Natural killer cell treated with Interleukin-12 subunit alpha and Interleukin-12 subunit beta and Interleukin-15 and Interleukin-18, amount 100 ng/mL, for 72 hours (primary cell): ENCODE results near the gene IFT122. TPM values are rescaled to one million over a fixed set of nuclear protein-coding genes. Genes with fewer than 3 reads are reported as not detected.
"Not testable (repeated sequence)": the region's sequence is repeated elsewhere in the genome, so short reads cannot be mapped to it uniquely, and the experiment has no call there.

Experiments used
- ATAC-seq, 2 donors: fragments of 150-1000 bp; cut with Tn5 transposase in 1 of 2; sonication (Bioruptor Pico), chemical (Tn5 transposase) in 1 of 2; 2 replicates each; pipeline ENCODE4 v1.10.0; 2021
- DNase-seq: peaks from one replicate; pipeline ENCODE4 v3.0.0; 2022; ENCODE audit warnings: low spot score
- H3K27ac Mint-ChIP-seq, 2 donors: 1 replicate in 1 of 2; 2 replicates in 1 of 2; pipeline ENCODE4 v1.8.0; 2022; ENCODE audit warnings: mixed read lengths in 2 of 2, mild to moderate bottlenecking in 1 of 2, moderate library complexity in 1 of 2
- H3K27me3 Mint-ChIP-seq, 2 donors: 1 replicate in 1 of 2; 2 replicates in 1 of 2; pipeline ENCODE4 v1.8.0; 2022; ENCODE audit warnings: mixed read lengths in 2 of 2
- H3K36me3 Mint-ChIP-seq: one replicate; pipeline ENCODE4 v1.8.0; 2022; ENCODE audit warnings: mixed read lengths
- H3K4me1 Mint-ChIP-seq, 2 donors: 1 replicate in 1 of 2; 2 replicates in 1 of 2; pipeline ENCODE4 v1.8.0; 2022; ENCODE audit warnings: low read depth in 2 of 2, mixed read lengths in 2 of 2, mild to moderate bottlenecking in 1 of 2
- H3K4me3 Mint-ChIP-seq: one replicate; pipeline ENCODE4 v1.8.0; 2022; ENCODE audit warnings: mixed read lengths
- H3K9me3 Mint-ChIP-seq: 2 replicates; pipeline ENCODE4 v1.8.0; 2022; ENCODE audit warnings: mixed read lengths
- total RNA-seq, 2 donors: library from RNA; stranded (reverse); gene quantifications; one replicate each; pipeline ENCODE4 v1.2.3, GENCODE V29; 2022

The IFT122 gene, protein sequence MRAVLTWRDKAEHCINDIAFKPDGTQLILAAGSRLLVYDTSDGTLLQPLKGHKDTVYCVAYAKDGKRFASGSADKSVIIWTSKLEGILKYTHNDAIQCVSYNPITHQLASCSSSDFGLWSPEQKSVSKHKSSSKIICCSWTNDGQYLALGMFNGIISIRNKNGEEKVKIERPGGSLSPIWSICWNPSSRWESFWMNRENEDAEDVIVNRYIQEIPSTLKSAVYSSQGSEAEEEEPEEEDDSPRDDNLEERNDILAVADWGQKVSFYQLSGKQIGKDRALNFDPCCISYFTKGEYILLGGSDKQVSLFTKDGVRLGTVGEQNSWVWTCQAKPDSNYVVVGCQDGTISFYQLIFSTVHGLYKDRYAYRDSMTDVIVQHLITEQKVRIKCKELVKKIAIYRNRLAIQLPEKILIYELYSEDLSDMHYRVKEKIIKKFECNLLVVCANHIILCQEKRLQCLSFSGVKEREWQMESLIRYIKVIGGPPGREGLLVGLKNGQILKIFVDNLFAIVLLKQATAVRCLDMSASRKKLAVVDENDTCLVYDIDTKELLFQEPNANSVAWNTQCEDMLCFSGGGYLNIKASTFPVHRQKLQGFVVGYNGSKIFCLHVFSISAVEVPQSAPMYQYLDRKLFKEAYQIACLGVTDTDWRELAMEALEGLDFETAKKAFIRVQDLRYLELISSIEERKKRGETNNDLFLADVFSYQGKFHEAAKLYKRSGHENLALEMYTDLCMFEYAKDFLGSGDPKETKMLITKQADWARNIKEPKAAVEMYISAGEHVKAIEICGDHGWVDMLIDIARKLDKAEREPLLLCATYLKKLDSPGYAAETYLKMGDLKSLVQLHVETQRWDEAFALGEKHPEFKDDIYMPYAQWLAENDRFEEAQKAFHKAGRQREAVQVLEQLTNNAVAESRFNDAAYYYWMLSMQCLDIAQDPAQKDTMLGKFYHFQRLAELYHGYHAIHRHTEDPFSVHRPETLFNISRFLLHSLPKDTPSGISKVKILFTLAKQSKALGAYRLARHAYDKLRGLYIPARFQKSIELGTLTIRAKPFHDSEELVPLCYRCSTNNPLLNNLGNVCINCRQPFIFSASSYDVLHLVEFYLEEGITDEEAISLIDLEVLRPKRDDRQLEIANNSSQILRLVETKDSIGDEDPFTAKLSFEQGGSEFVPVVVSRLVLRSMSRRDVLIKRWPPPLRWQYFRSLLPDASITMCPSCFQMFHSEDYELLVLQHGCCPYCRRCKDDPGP
- total RNA-seq = 10 to 100 TPM; 13.1 to 27.4 TPM

DNA sequence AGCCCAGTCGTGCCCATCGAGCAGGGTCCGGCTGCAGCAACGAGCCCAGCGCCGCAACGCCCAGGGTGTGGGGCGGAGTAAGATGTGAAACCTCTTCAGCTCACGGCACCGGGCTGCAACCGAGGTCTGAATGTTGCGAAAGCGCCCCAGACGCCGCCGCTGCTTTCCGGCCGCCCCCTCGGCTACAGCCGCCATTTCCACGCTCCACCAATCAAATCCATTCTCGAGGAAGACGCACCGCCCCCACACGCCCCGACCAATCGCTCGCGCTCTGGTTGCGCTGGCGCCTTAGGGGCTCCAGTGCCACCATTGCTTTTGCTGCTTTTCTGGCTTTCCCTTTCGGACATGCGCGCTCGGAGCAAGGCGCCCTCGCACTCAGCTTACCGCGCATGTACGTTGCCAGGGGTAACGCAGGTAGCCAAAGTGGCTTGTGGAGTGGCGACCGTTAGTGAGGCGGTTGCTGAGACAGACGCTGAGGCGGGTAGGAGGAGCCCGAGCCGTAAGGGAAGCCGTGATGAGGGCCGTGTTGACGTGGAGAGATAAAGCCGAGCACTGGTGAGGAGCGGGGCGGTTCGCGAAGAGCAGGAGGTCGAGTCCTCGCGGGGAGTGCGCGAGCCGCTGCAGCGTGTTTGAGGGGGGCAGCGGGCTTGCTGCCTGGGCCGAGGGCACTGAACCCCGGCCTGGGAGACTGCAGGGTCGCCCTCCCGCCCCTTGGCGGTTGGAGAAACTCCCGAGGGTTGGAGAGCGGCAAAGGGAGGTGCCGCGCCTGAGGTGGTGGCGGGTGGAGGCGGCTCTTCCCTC lies at the start of gene IFT122, which contains the start of gene MBD4:
Gene IFT122, plus strand, starts transcription at position 408 of the 801 bp plus-strand sequence. Its CDS starts 107 bp downstream, at position 515.
Gene MBD4, minus strand, starts transcription at position 132 of the 801 bp plus-strand sequence. Its CDS starts 115 bp downstream, at position 17.
- Mint-ChIP-seq H3K36me3 (peaks cover 27% of the 10 kb centered on the region), H3K4me3 (peak within 1 kb of the TSS; percentile 90), H3K9me3 (no peaks in the 10 kb centered on the region), H3K27me3 (no peaks in the 10 kb centered on the region), H3K4me1 (peaks cover 38 to 66% of the 10 kb centered on the region in 2 donors), H3K27ac (peak within 1 kb of the TSS; percentile 84 to 87)
- DNase-seq (peak; percentile 99), ATAC-seq (peak; percentile 93 to 96)

DNA sequence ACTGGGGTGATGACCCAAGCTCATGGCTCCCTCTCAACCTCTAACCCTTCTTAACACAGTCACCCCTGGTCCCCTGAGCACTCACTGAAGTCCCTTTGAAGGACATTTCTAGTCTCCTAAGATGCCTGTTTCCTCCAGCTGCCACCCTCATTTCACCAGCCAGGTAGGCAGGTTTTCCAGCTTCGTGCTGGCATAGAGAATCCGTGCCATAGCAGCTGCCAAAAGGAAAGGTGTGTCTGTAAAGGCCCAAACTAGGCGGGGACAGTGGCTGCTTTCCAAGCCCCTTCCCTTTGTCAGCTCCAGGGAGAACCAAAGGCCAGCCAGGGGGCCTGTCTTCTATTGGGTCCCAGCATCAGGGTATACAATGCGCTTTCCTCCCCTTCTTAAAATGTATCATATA lies 48.4 kb upstream of the IFT122 start:
- not testable (repeated sequence) for H3K4me3 Mint-ChIP-seq, H3K27me3 Mint-ChIP-seq, H3K9me3 Mint-ChIP-seq, H3K27ac Mint-ChIP-seq, DNase-seq, ATAC-seq, H3K36me3 Mint-ChIP-seq
- peaks cover 12 to 14% of the 10 kb centered on the region in 2 donors for H3K4me1 Mint-ChIP-seq

DNA sequence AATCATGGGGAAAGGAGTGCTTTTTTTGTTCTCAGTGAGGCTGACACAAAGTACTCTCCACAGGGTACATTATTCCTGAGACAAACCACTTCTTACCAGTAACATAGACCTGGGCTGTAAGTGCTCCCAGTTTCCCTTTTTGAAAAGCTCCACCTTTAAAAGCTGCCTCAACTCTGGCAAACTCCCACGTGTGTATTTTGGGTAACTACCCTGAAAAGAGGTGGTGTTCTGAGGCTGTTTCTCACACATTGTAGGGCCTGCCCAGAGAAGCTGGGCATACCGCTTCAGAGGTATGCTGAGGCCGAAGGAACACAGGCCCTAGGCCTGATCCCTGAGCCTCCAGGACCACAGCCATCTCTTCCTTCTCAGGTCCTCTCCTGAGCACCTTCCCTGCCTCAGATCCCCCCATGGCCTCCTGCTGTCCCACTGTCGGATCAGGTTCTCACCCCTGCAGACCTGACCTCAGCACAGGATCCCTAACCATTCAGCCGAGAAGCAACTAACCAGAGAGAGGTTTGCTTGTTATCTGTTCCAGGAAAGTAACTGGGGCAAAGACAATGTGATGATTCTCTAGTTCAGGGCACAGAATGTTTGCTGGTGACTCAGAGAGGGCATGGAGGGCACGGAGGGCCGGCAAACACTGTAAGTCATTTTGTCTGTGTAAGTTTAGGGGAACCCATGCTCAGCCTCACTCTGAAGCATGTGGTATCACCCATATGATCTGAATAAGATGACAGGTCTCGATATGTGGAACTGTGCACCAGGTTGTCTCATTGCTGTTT lies 47.7 kb upstream of the IFT122 start:
- H3K9me3 Mint-ChIP-seq, H3K27ac Mint-ChIP-seq, H3K27me3 Mint-ChIP-seq, DNase-seq, H3K36me3 Mint-ChIP-seq, H3K4me3 Mint-ChIP-seq: not testable (repeated sequence)
- peak in 1 of 2 donors; percentile 33 for ATAC-seq
- H3K4me1 Mint-ChIP-seq = peaks cover 16 to 19% of the 10 kb centered on the region in 2 donors

DNA sequence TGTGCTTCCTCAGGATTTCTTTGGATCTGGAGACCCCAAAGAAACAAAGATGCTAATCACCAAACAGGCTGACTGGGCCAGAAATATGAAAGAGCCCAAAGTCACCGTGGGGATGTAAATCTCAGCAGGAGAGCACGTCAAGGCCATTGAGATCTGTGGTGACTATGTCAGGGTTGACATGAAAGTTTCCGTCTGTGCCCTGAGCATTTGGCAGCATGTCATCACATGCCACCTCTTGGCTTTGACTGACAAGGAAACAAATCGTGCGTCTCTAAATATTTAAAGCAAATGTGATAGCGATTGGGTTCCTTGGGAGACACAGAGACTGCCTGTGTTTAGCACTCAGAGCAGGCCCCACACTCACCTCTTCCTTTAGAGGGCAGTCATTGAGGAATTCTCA lies 46.8 kb upstream of the IFT122 start:
- Mint-ChIP-seq H3K4me1 (peaks cover 25 to 27% of the 10 kb centered on the region in 2 donors), H3K27ac (no peak overlapping the region), H3K36me3 (peaks cover 2% of the 10 kb centered on the region), H3K9me3 (no peaks in the 10 kb centered on the region), H3K27me3 (no peaks in the 10 kb centered on the region), H3K4me3 (no peak overlapping the region)
- DNase-seq = no peak
- no peak for ATAC-seq

DNA sequence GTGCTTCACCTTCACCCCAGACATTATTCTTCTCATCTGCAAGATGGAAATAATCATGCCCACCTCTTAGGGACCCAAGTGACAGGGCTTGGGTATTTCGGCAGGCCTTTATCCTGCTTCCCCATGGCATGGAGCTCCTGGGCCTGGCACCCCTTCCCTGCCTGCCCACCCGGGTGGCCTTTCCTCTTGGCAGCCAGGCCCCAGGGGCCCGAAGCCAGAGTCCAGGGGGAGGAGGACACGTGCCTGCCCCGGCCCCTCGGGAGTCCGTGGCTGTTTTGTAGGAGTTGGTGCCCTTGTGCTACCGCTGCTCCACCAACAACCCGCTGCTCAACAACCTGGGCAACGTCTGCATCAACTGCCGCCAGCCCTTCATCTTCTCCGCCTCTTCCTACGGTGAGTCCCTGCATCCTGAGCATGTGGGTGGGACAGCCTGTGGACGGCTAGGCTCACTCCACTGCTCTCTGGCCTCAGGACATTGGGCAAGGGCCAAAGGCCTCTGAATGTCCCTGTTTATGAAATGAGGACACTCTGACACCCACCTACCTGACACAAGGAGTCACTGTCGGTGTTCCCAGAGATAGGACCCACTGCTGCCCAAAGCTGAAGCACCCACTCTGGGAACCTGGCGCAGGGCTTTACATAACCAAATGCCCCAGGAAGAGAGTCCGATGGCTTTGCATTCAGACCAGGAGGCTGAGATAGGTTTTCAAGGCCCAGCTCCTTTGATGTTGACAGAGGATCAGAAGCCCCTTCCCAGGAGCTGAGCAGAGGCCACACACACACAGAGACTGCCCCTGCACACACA lies 46.1 kb upstream of the IFT122 start:
- not testable (repeated sequence) for H3K9me3 Mint-ChIP-seq, H3K36me3 Mint-ChIP-seq, H3K27ac Mint-ChIP-seq, H3K27me3 Mint-ChIP-seq, DNase-seq, H3K4me3 Mint-ChIP-seq, ATAC-seq
- peaks cover 31 to 34% of the 10 kb centered on the region in 2 donors for H3K4me1 Mint-ChIP-seq

DNA sequence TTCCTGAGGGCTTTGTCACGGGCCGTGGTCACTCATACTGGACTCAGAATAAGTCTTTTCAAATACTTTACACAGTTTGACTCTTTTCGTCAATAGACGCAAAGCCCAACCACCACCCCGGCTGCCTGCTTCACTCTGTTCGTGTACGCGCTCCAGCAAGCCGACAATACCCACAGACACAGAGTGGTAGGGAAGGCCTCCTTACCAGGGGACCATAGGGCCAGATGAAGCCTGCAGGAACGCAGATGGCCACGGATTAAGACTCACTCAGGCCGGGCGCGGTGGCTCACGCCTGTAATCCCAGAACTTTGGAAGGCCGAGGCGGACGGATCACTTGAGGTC lies 41.2 kb upstream of the IFT122 start:
- DNase-seq = no peak
- no peaks in the 10 kb centered on the region for H3K9me3 Mint-ChIP-seq
- H3K27ac Mint-ChIP-seq = peak overlapping the region; percentile 98 to 100
- H3K36me3 Mint-ChIP-seq = no peaks in the 10 kb centered on the region
- no peaks in the 10 kb centered on the region for H3K27me3 Mint-ChIP-seq
- peaks cover 31 to 40% of the 10 kb centered on the region in 2 donors for H3K4me1 Mint-ChIP-seq
- peak in 1 of 2 donors; percentile 41 for ATAC-seq
- peak overlapping the region; percentile 96 for H3K4me3 Mint-ChIP-seq

DNA sequence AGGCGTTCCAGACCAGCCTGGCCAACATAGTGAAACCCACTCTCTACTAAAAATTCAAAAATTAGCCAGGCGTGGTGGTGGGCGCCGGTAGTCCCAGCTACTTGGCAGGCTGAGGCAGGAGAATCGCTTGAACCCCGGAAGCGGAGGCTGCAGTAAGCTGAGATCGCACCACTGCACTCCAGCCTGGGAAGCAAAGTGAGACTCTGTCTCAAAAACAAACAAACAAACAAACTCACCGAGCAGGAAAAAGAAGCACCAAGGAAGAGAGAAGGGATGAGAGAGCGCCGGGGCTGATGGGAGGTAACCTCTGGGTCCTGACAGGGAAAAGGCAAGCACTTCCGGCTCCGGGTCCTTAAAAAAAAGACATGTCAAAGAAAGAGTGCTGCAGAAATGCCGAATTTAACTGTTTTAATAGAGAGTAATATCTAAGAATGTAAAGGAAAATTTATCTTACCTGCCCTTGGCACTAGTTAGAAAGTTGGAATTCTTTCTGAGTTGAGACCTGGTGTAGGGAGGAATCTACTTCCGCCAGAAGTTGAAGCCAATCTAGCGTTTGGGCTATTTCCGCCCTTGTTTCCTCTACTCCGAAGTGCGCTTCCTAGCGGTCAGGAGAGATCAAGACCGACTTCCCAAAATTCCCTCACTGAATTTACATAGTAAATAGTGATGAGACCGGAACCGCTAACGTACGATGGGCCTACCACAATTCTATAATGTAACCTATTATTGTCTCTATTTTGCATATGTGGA lies 40.7 kb upstream of the IFT122 start:
- Mint-ChIP-seq H3K27me3 (no peaks in the 10 kb centered on the region), H3K9me3 (no peaks in the 10 kb centered on the region), H3K36me3 (no peaks in the 10 kb centered on the region), H3K4me1 (peaks cover 31 to 39% of the 10 kb centered on the region in 2 donors), H3K27ac (peak overlapping the region; percentile 98 to 100), H3K4me3 (peak overlapping the region; percentile 96)
- peak; percentile 81 to 90 for ATAC-seq
- peak; percentile 86 for DNase-seq

DNA sequence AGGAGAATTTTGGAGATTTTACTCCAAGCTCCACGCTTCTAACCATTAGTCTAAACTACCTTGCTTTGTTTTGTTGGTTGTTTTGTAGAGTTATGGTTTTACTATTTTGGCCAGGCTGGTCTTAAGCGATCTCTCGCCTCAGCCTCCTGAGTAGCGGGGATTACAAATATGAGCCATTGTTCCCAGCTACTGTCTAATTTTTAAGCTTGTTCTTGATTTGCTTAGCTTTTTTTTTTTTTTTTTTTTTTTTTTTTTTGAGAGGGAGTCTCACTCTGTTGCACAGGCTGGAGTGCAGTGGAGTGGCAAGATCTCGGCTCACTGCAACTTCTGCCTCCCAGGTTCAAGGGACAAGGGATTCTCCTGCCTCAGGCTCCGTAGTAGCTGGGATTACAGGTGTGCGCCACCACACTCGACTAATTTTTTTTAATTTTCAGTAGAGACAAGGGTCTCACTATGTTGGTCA lies 40.1 kb upstream of the IFT122 start:
- Mint-ChIP-seq H3K27me3 (no peaks in the 10 kb centered on the region), H3K4me3 (peak overlapping the region; percentile 96), H3K9me3 (no peaks in the 10 kb centered on the region), H3K4me1 (peaks cover 26 to 34% of the 10 kb centered on the region in 2 donors), H3K27ac (peak overlapping the region; percentile 98 to 100), H3K36me3 (no peaks in the 10 kb centered on the region)
- peak in 1 of 2 donors; percentile 8 for ATAC-seq
- DNase-seq = no peak

DNA sequence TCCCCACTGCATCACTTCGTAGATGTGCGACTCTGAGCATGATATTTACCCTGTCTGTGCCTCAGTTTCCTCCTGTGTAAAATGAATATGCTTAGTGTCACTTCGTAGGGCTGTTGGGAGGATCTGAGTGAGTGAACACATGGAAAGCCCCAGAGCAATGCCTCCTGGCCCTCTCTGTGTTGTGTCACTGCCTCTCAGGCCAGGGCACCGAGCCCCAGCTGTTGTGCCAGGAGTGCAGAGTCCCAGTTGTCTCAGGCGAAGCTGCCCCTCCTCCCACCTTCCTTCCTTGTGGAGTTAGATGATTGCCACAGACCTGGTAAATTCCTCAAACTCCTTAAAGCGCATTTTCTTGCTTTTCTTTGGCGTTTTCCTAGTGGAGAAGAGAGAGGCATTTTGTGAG lies 37.8 kb upstream of the IFT122 start:
- peaks cover 17 to 22% of the 10 kb centered on the region in 2 donors for H3K4me1 Mint-ChIP-seq
- H3K9me3 Mint-ChIP-seq = no peaks in the 10 kb centered on the region
- ATAC-seq (no peak), DNase-seq (no peak)
- H3K4me3 Mint-ChIP-seq = no peak overlapping the region
- H3K27ac Mint-ChIP-seq = no peak overlapping the region
- no peaks in the 10 kb centered on the region for H3K36me3 Mint-ChIP-seq
- H3K27me3 Mint-ChIP-seq = no peaks in the 10 kb centered on the region

DNA sequence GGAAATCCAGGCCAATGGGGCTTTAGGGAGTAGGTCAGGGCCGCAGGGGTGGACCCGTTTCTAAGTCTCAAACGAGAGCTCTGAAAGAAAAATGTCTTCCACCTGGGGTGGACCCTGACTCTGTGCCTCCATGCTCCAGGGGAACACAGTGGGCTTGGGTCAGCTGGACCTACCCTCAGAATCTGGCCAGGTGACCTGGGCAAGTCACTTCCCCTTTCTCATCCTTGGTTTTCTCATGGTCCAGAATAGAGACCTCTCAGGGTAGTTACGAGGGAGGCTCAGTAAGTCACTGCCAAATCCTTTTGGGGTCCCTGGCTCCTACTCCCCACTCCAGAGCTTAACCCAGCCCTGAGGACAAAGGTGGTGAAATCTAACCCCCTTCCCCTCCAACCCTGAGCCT lies 37.4 kb upstream of the IFT122 start:
- Mint-ChIP-seq H3K4me3 (no peak overlapping the region), H3K27me3 (no peaks in the 10 kb centered on the region), H3K36me3 (no peaks in the 10 kb centered on the region), H3K27ac (no peak overlapping the region), H3K9me3 (no peaks in the 10 kb centered on the region), H3K4me1 (peaks cover 12 to 18% of the 10 kb centered on the region in 2 donors)
- no peak for DNase-seq
- ATAC-seq = no peak

DNA sequence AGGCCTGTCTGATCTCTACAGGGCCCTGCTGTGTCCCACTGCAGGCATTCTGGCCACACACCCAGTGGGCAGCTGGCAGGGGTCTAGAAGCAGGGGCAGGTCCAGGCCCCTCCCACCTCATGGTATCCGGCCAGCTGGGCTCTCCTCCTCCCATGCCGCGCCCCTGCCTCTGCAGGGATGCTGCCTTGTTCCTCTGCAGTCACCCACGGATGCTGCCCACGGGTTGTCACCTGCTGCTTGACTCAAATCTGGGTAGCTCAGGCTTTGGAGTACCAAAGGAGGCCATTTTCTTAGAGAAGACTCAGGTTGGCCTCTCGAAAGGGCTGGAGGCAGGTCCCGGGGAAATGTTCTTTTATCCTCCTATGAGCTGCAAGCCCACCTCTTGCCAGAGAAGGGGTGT lies 36.6 kb upstream of the IFT122 start:
- no peak for DNase-seq
- no peaks in the 10 kb centered on the region for H3K9me3 Mint-ChIP-seq
- H3K36me3 Mint-ChIP-seq = no peaks in the 10 kb centered on the region
- no peak overlapping the region for H3K27ac Mint-ChIP-seq
- peaks cover 4 to 11% of the 10 kb centered on the region in 2 donors for H3K4me1 Mint-ChIP-seq
- ATAC-seq = no peak
- H3K27me3 Mint-ChIP-seq = no peaks in the 10 kb centered on the region
- no peak overlapping the region for H3K4me3 Mint-ChIP-seq
